GM19395 (cell line): Measurements from ENCODE around the gene ZBTB48.
"Not testable (repeated sequence)": the region's sequence is repeated elsewhere in the genome, so short reads cannot be mapped to it uniquely, and the experiment has no call there.

ENCODE experiments used
- ATAC-seq: cut with Tn5 transposase; IDR thresholded peaks from one replicate; pipeline ENCODE4 v1.9.1; 2021; ENCODE audit warnings: mild to moderate bottlenecking, moderate library complexity; ENCODE audit not compliant: unreplicated experiment

The ZBTB48 gene

GRCh38 chr1:6631058-6631457 is 51.3 kb downstream of the ZBTB48 start:
- ATAC-seq, result no peak

DNA sequence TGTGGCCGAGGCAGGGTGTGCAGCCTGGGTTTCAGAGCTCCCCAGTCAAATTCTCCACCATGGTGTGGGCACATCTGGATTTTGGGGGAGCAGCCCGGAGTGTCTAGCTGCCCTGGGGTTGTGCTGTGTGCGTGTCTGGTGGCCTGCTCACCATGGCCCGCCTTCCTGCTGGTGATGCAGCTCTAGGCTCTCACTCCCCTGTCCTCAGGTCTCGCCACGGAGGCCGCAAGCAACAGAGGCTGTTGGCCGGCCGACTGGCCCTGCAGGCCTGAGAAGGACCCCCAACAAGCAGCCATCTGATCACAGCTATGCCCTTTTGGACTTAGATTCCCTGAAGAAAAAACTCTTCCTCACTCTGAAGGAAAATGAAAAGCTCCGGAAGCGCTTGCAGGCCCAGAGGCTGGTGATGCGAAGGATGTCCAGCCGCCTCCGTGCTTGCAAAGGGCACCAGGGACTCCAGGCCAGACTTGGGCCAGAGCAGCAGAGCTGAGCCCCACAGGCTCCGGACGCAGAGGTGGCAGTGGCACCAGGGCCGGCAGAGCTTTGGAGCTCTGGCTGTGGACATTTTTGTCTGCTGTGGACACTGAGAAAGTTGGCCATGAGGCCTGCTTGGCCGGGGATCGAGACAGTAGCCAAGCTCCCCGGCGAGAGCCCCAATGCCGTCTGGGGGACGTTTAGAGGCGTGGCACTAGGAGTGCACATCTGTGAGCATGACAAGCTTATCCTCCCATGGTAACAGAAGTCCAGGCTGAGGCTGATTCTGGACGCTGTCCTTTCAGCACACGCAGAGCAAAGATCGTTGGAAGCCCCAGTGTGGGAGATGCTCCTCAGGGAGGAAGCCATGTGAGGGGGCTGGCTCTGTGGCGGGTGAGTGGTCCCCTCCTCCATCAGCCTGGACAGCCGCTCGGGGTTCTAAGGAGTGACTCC is 53.1 kb downstream of the ZBTB48 start:
- ATAC-seq, result no peak

GRCh38 chr1:6634371-6635052 is 54.7 kb downstream of the ZBTB48 start:
- no peak for ATAC-seq

GRCh38 chr1:6635161-6635909 is 55.5 kb downstream of the ZBTB48 start:
- no peak for ATAC-seq

DNA sequence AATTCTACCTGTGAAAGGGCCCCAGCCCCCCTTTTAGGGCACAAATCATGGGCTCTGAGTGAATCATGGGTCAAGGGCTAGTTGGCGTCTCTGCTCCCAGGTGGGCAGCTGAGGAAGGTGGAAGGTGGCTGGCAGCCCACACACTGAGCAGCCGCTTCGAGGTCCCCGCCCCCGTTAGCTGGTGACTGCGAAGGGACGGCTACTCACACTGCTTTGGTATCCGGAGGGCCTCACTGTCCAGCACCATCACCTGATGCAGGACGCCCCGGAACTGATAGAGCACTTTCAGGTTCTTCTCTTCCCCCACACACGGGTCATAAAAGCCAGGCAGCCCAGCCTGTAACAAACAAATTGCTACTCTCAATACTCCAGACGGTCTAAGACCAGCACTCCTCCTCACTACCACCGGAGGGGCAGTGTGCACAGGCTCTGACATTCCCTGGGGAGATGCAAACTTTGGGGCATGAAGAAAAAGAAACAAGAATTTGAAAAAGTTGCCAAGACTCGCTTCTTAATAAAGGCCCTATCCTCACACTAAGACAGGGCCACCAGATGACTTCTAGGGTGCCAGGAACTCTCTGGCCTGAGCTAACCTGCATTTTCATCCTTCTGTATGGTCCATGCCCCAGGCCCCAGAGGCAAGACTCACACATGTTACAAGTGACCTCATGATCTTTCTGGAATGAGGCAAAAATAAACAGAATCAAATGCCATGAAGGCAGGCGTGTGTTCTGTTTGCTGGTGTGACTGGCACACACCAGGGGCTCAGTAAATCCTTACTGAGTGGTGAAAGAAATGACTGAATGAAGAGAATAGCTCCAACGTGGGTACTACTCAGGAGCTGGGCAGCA is 56.3 kb downstream of the ZBTB48 start:
- no peak for ATAC-seq

- ATAC-seq, result not testable (repeated sequence)
Measured at GRCh38 chr1:6636778-6637177, 57.0 kb downstream of the ZBTB48 start.

GRCh38 chr1:6637770-6638169 is 58.0 kb downstream of the ZBTB48 start:
- no peak for ATAC-seq

DNA sequence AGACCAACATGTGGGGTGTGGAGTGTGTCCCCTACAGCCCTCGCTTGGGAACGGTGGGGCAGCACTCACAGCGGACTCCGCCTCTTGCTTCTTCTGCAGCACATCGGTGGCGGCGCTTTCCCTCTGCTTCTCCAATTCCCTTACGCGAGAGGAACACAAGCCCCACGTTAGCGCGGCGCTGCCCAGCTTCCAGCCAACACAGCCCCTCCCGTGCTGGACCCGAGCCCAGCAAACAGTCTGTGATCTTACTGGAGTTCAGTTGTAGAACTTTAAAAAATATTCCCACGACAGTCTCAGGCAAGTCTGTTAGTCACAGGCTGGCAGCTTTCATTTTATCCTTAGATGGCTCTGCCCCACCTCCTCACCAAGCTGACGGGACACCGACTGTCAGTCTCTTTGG is 58.4 kb downstream of the ZBTB48 start:
- ATAC-seq, result no peak
